SK-N-SH treated with all-trans-retinoic acid at 6 μM for 48 hours (cell line): Measurements from ENCODE around the gene DCXR.

ENCODE experiments used
- ATAC-seq: fragments of 200-7000 bp; cut with Tn5 transposase; 3 replicates; pipeline ENCODE4 v1.9.1; 2020; ENCODE audit warnings: mild to moderate bottlenecking, moderate library complexity
- ARNTL ChIP-seq: fragments of 450-650 bp; formaldehyde crosslinking; IDR thresholded peaks from 2 replicates; pipeline ENCODE4 v1.5.0; 2020; ENCODE audit warnings: low read depth, mild to moderate bottlenecking, moderate library complexity, borderline replicate concordance
- BACH2 ChIP-seq: fragments of 250-450 bp; sonication (Bioruptor Pico); IDR thresholded peaks from 2 replicates; pipeline ENCODE4 v1.9.0; 2021; ENCODE audit warnings: mild to moderate bottlenecking, borderline replicate concordance
- CREB5 ChIP-seq: fragments of 250-450 bp; sonication (Bioruptor Pico); IDR thresholded peaks from 2 replicates; pipeline ENCODE4 v1.5.1; 2020; ENCODE audit warnings: low read depth, mild to moderate bottlenecking, moderate library complexity
- CSDC2 ChIP-seq: fragments of 250-450 bp; sonication (Bioruptor Pico); IDR thresholded peaks from 2 replicates; pipeline ENCODE4 v1.5.0; 2020; ENCODE audit warnings: mild to moderate bottlenecking, moderate library complexity
- CSRNP3 ChIP-seq: fragments of 250-450 bp; sonication (Bioruptor Pico); IDR thresholded peaks from 2 replicates; pipeline ENCODE4 v1.5.1; 2021; ENCODE audit warnings: mild to moderate bottlenecking, moderate library complexity
- ESRRG ChIP-seq: fragments of 250-450 bp; sonication (Bioruptor Pico); IDR thresholded peaks from 2 replicates; pipeline ENCODE4 v1.6.1; 2021; ENCODE audit warnings: mild to moderate bottlenecking
- GLIS3 ChIP-seq: fragments of 250-450 bp; sonication (Bioruptor Pico); IDR thresholded peaks from 2 replicates; pipeline ENCODE4 v1.5.0; 2020; ENCODE audit warnings: mild to moderate bottlenecking, moderate library complexity
- ISL1 ChIP-seq: fragments of 250-450 bp; sonication (Bioruptor Pico); IDR thresholded peaks from 2 replicates; pipeline ENCODE4 v2.1.2; 2022; ENCODE audit warnings: mild to moderate bottlenecking, moderate library complexity
- OSR1 ChIP-seq: fragments of 250-450 bp; sonication (Bioruptor Pico); IDR thresholded peaks from 2 replicates; pipeline ENCODE4 v1.8.0; 2022; ENCODE audit warnings: moderate library complexity, mild to moderate bottlenecking, inconsistent platforms
- PATZ1 ChIP-seq: fragments of 250-450 bp; sonication (Bioruptor Pico); IDR thresholded peaks from 2 replicates; pipeline ENCODE4 v1.8.0; 2020; ENCODE audit warnings: mild to moderate bottlenecking, moderate library complexity, borderline replicate concordance
- POU6F1 ChIP-seq: fragments of 250-450 bp; sonication (Bioruptor Pico); IDR thresholded peaks from 2 replicates; pipeline ENCODE4 v1.8.0; 2021; ENCODE audit warnings: low read depth, mild to moderate bottlenecking, moderate library complexity, borderline replicate concordance
- PPARA ChIP-seq: fragments of 250-450 bp; sonication (Bioruptor Pico); IDR thresholded peaks from 2 replicates; pipeline ENCODE4 v1.5.0; 2020; ENCODE audit warnings: mild to moderate bottlenecking, borderline replicate concordance
- RARB ChIP-seq: fragments of 250-450 bp; sonication (Bioruptor Pico); IDR thresholded peaks from 2 replicates; pipeline ENCODE4 v1.8.0; 2021; ENCODE audit warnings: mild to moderate bottlenecking, moderate library complexity
- SNAI2 ChIP-seq: fragments of 250-450 bp; sonication (Bioruptor Pico); IDR thresholded peaks from 2 replicates; pipeline ENCODE4 v1.5.0; 2020; ENCODE audit warnings: mild to moderate bottlenecking, moderate library complexity
- TCF4 ChIP-seq: fragments of 250-450 bp; sonication (Bioruptor Pico); IDR thresholded peaks from 2 replicates; pipeline ENCODE4 v1.8.0; 2021; ENCODE audit warnings: mild to moderate bottlenecking, moderate library complexity, borderline replicate concordance
- TOX ChIP-seq: fragments of 250-450 bp; sonication (Bioruptor Pico); IDR thresholded peaks from 2 replicates; pipeline ENCODE4 v1.8.0; 2021; ENCODE audit warnings: mild to moderate bottlenecking, moderate library complexity, borderline replicate concordance
- TSHZ2 ChIP-seq: fragments of 250-450 bp; sonication (Bioruptor Pico); IDR thresholded peaks from 2 replicates; pipeline ENCODE4 v1.5.0; 2020; ENCODE audit warnings: mild to moderate bottlenecking, moderate library complexity
- ZC3H10 ChIP-seq: fragments of 250-450 bp; sonication (Bioruptor Pico); IDR thresholded peaks from 2 replicates; pipeline ENCODE4 v1.5.1; 2021; ENCODE audit warnings: mild to moderate bottlenecking, moderate library complexity
- ZFP3 ChIP-seq: fragments of 250-450 bp; sonication (Bioruptor Pico); IDR thresholded peaks from 2 replicates; pipeline ENCODE4 v1.5.0; 2020; ENCODE audit warnings: mild to moderate bottlenecking, moderate library complexity
- ZFP30 ChIP-seq: fragments of 450-650 bp; formaldehyde crosslinking; IDR thresholded peaks from 2 replicates; pipeline ENCODE4 v1.5.0; 2022; ENCODE audit warnings: mild to moderate bottlenecking, moderate library complexity
- ZNF565 ChIP-seq: fragments of 450-650 bp; formaldehyde crosslinking; conservative IDR thresholded peaks from 2 replicates; pipeline ENCODE4 v1.5.0; 2020; ENCODE audit warnings: low read depth, mild to moderate bottlenecking, moderate library complexity
- ZNF70 ChIP-seq: fragments of 450-650 bp; formaldehyde crosslinking; IDR thresholded peaks from 2 replicates; pipeline ENCODE4 v1.5.0; 2020; ENCODE audit warnings: mild to moderate bottlenecking, moderate library complexity
- ZNF8 ChIP-seq: fragments of 450-650 bp; formaldehyde crosslinking; IDR thresholded peaks from 2 replicates; pipeline ENCODE4 v1.5.0; 2020; ENCODE audit warnings: mild to moderate bottlenecking, moderate library complexity

DCXR gene

GRCh38 chr17:82081966-82082365, 44.5 kb upstream of the DCXR start:
- no peak for ATAC-seq
- TF ChIP-seq TOX (CRISPR knock-in tag) = no peak
- TF ChIP-seq GLIS3 (CRISPR knock-in tag) = no peak
- no peak for TF ChIP-seq POU6F1 (CRISPR knock-in tag)
- TF ChIP-seq ZC3H10 = no peak
- TF ChIP-seq ISL1 = no peak
- TF ChIP-seq ZFP30 (CRISPR knock-in tag) = no peak
- no peak for TF ChIP-seq ESRRG
- TF ChIP-seq ZNF8 = no peak
- no peak for TF ChIP-seq ZNF565
- no peak for TF ChIP-seq OSR1 (CRISPR knock-in tag)
- TF ChIP-seq SNAI2 (CRISPR knock-in tag) = no peak
- TF ChIP-seq ZFP3 (CRISPR knock-in tag) = no peak
- TF ChIP-seq PATZ1 (CRISPR knock-in tag) = no peak
- no peak for TF ChIP-seq RARB (CRISPR knock-in tag)
- TF ChIP-seq CSDC2 (CRISPR knock-in tag) = no peak
- no peak for TF ChIP-seq CREB5 (CRISPR knock-in tag)
- TF ChIP-seq PPARA = no peak
- no peak for TF ChIP-seq TSHZ2

GRCh38 chr17:82081546-82081945, 44.0 kb upstream of the DCXR start:
- TF ChIP-seq ZNF70 (no peak), PATZ1 (CRISPR knock-in tag) (no peak), ARNTL (no peak), ESRRG (no peak), ISL1 (no peak), TCF4 (CRISPR knock-in tag) (no peak), TOX (CRISPR knock-in tag) (no peak)
- TF ChIP-seq, all 23 proteins: peak for 0
- ATAC-seq = no peak

GRCh38 chr17:82080789-82081464, 43.4 kb upstream of the DCXR start:
- ATAC-seq = no peak
- TF ChIP-seq ZNF565 (no peak), ZC3H10 (no peak), RARB (CRISPR knock-in tag) (no peak), ZNF70 (no peak), POU6F1 (CRISPR knock-in tag) (no peak), CSRNP3 (CRISPR knock-in tag) (no peak), ZNF8 (no peak), OSR1 (CRISPR knock-in tag) (no peak), ISL1 (no peak), BACH2 (CRISPR knock-in tag) (no peak), TCF4 (CRISPR knock-in tag) (no peak), TOX (CRISPR knock-in tag) (no peak), CREB5 (CRISPR knock-in tag) (no peak), PPARA (no peak)
